ENCODE measurements around the gene HBB. TPM values are rescaled to one million over a fixed set of nuclear protein-coding genes. Genes with fewer than 3 reads are reported as not detected.

Gene HBB
- total RNA-seq, 1 experiment from 2014 or later: not detected

DNA sequence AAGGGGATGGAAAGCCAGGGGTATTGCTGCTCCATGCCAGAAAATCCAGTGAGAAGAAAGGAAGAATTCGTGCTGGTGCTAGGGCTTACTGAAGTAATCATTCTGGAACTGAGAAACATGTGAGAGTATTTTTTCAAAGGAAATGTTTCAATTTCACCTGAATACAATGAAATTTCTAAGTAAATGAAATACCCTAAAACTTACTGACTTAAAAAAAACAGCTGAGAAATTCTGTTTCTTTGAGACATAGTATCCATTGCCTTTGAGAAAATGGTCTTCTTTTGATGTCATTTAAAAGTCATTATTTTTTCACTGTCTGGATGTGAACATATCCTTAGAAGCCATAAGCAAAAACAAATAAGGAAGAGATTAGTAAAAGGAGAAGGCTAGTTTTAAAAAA lies 26.3 kb downstream of the HBB start, which contains the start of gene OR51V1:
OR51V1 (minus strand) TSS at position 101 of the 400 bp plus-strand sequence; CDS start at position 101, 0 bp downstream.
- Histone ChIP-seq H3K14ac (ENCODE audit: insufficient read depth, low read length) (no peak within 1 kb of the TSS), H3K79me2 (ENCODE audit: insufficient read depth, low read length) (no peaks in the 10 kb centered on the region), H4K91ac (ENCODE audit: insufficient read length, low read depth, low read length) (no peak within 1 kb of the TSS), H2BK15ac (ENCODE audit: low read depth, low read length) (no peak within 1 kb of the TSS), H3K56ac (ENCODE audit: insufficient read length, low read depth, low read length) (no peak within 1 kb of the TSS), H3K4ac (ENCODE audit: low read depth, low read length) (no peak within 1 kb of the TSS), H4K8ac (replicated peaks; ENCODE audit: insufficient read length, low read depth, low read length) (no peak within 1 kb of the TSS), H3K9ac (ENCODE audit: extremely low read depth, insufficient read length, low read length) (no peak within 1 kb of the TSS), H3K79me1 (ENCODE audit: insufficient read depth, low read depth, low read length, poor library complexity, severe bottlenecking) (no peaks in the 10 kb centered on the region), H3K4me2 (ENCODE audit: insufficient read depth, insufficient read length, low read length) (no peak within 1 kb of the TSS), H2BK5ac (ENCODE audit: insufficient read length, low read length) (no peak within 1 kb of the TSS), H2BK120ac (ENCODE audit: low read depth, low read length, poor library complexity, severe bottlenecking) (no peak within 1 kb of the TSS), H2BK20ac (ENCODE audit: low read depth, low read length, poor library complexity, severe bottlenecking) (no peak within 1 kb of the TSS), H2AFZ (ENCODE audit: low read length) (no peak within 1 kb of the TSS), H3T11ph (ENCODE audit: low read length) (no peak within 1 kb of the TSS), H4K5ac (ENCODE audit: insufficient read length, low read depth, low read length) (no peak within 1 kb of the TSS), H3K23ac (ENCODE audit: insufficient read length, low read depth, low read length) (no peak within 1 kb of the TSS), H3K4me1 (ENCODE audit: insufficient read depth, low read length) (no peaks in the 10 kb centered on the region), H2BK12ac (ENCODE audit: insufficient read length, low read depth, low read length) (no peak within 1 kb of the TSS), H3K23me2 (ENCODE audit: insufficient read length, low read depth, low read length, poor library complexity, severe bottlenecking) (no peaks in the 10 kb centered on the region), H2AK5ac (ENCODE audit: insufficient read length, low read length) (no peak within 1 kb of the TSS), H3K18ac (ENCODE audit: insufficient read length, low read depth, low read length) (no peak within 1 kb of the TSS), H3K27me3 (ENCODE audit: insufficient read depth, low read length) (no peaks in the 10 kb centered on the region), H4K20me1 (ENCODE audit: control insufficient read depth, insufficient read depth, insufficient read length) (no peaks in the 10 kb centered on the region), H3K9me3 (ENCODE audit: control insufficient read depth, low read depth, low read length) (no peaks in the 10 kb centered on the region), H3K27ac (ENCODE audit: insufficient read length, low read depth, low read length) (no peak within 1 kb of the TSS)
- Mint-ChIP-seq H3K36me3 (ENCODE audit: insufficient read depth in 1 of 3, low read depth in 3 of 3) (no peaks in the 10 kb centered on the region), H3K27ac (no peak within 1 kb of the TSS; a peak in 1 of 7 replicates), H3K4me1 (peaks cover 0 to 3% of the 10 kb centered on the region in 2 experiments; a peak in 3 of 4 replicates), H3K4me3 (no peak within 1 kb of the TSS), H3K9me3 (no peaks in the 10 kb centered on the region), H3K27me3 (ENCODE audit: low read depth) (no peaks in the 10 kb centered on the region)
- WGBS (ENCODE audit: extremely low coverage, insufficient read length, low lambda C conversion rate): no CpG with 5 or more reads among the region's 1 CpG
- TF ChIP-seq CTCF (conservative IDR thresholded peaks at IDR 0.05): no peak
- no peak for DNase-seq

Data from H9 (cell line).